Measurements from ENCODE around the gene CNTN6.

GRCh38 chr3:1272546-1273265 is 179.9 kb downstream of the CNTN6 start:
- TF ChIP-seq CTCF (IDR thresholded peaks at IDR 0.05): no peak
- TF ChIP-seq POLR2A (IDR thresholded peaks at IDR 0.05): no peak

Data from vagina (tissue), 2 donors.